NCI-H2196 treated with DMSO at 0.1 percent for 48 hours (cell line): ENCODE data around the gene ZC3H18.

Experiments used
- DNase-seq: peaks from one replicate; lab custom pipeline; 2025; ENCODE audit not compliant: unreplicated experiment; lab: John Stamatoyannopoulos, UW

The ZC3H18 gene

GRCh38 chr16:88548985-88549384, 21.2 kb upstream of the ZC3H18 start:
- no peak for DNase-seq

GRCh38 chr16:88549671-88550245, 20.4 kb upstream of the ZC3H18 start:
- DNase-seq: no peak

- DNase-seq: no peak
Measured at GRCh38 chr16:88550246-88550661, 19.9 kb upstream of the ZC3H18 start.

- DNase-seq: no peak
Measured at GRCh38 chr16:88552166-88552565, 18.0 kb upstream of the ZC3H18 start.

- no peak for DNase-seq
Measured at GRCh38 chr16:88552815-88553214, 17.4 kb upstream of the ZC3H18 start.

- DNase-seq: no peak
Measured at GRCh38 chr16:88553739-88554138, 16.5 kb upstream of the ZC3H18 start.

- DNase-seq: no peak
Measured at GRCh38 chr16:88554711-88555264, 15.4 kb upstream of the ZC3H18 start.

- no peak for DNase-seq
Measured at GRCh38 chr16:88556294-88556988, 13.8 kb upstream of the ZC3H18 start.

GRCh38 chr16:88558457-88559442, 11.5 kb upstream of the ZC3H18 start:
- peak; percentile 35 for DNase-seq

GRCh38 chr16:88560714-88561484, 9.3 kb upstream of the ZC3H18 start:
- DNase-seq: no peak

- peak; percentile 4 for DNase-seq
Measured at GRCh38 chr16:88561485-88562359, 8.5 kb upstream of the ZC3H18 start.

GRCh38 chr16:88566158-88566557, 4.0 kb upstream of the ZC3H18 start:
- DNase-seq: no peak

- DNase-seq: no peak
Measured at GRCh38 chr16:88568710-88569613, 1.2 kb upstream of the ZC3H18 start.

GRCh38 chr16:88569614-88569984, 604 bp upstream of the ZC3H18 start:
- DNase-seq: no peak

- DNase-seq: no peak
Measured at GRCh38 chr16:88570691-88571092, 489 bp downstream of the ZC3H18 start.

- no peak for DNase-seq
Measured at GRCh38 chr16:88575251-88575650, 5.0 kb downstream of the ZC3H18 start.

GRCh38 chr16:88576307-88576706, 6.1 kb downstream of the ZC3H18 start:
- DNase-seq: no peak

GRCh38 chr16:88577166-88577565, 7.0 kb downstream of the ZC3H18 start:
- DNase-seq: no peak
